Measurements from ENCODE around the gene SPDL1. TPM values are rescaled to one million over a fixed set of nuclear protein-coding genes. Genes with fewer than 3 reads are reported as not detected.
"Not testable (repeated sequence)": the region's sequence is repeated elsewhere in the genome, so short reads cannot be mapped to it uniquely, and the experiment has no call there.

SPDL1 gene
- total and polyA plus RNA-seq, 8 donors, result 2.0 to 4.8 (median 2.7) TPM

- Histone ChIP-seq H3K27ac (no peak overlapping the region), H3K36me3 (no peaks in the 10 kb centered on the region), H3K27me3 (no peaks in the 10 kb centered on the region), H3K4me1 (no peaks in the 10 kb centered on the region), H3K9me3 (no peaks in the 10 kb centered on the region), H3K4me3 (no peak overlapping the region)
- ATAC-seq (no peak), FAIRE-seq (no peak), DNase-seq (no peak)
- no peak for TF ChIP-seq CTCF (IDR thresholded peaks at IDR 0.05)
- intact Hi-C loops (cut with DNase I), result no loop called here
- 50 to 64% methylated on average over 4 of the region's 4 CpGs for whole genome bisulfite sequencing, 2 donors
Observed at GRCh38 chr5:169610606-169611005, 27.0 kb downstream of the SPDL1 start.

- Histone ChIP-seq H3K4me3 (no peak overlapping the region), H3K27me3 (no peaks in the 10 kb centered on the region), H3K36me3 (no peaks in the 10 kb centered on the region), H3K4me1 (no peaks in the 10 kb centered on the region), H3K9me3 (no peaks in the 10 kb centered on the region), H3K27ac (no peak overlapping the region)
- FAIRE-seq (no peak), DNase-seq (no peak), ATAC-seq (no peak)
- no peak for TF ChIP-seq CTCF (IDR thresholded peaks at IDR 0.05)
- 52 to 63% methylated on average over 1 of the region's 1 CpG for WGBS, 2 donors
- intact Hi-C loops (cut with DNase I), result no loop called here
Observed at GRCh38 chr5:169615561-169615960, 32.0 kb downstream of the SPDL1 start.

GRCh38 chr5:169624307-169624706 lies 40.7 kb downstream of the SPDL1 start:
- H3K27ac ChIP-seq; H3K9me3 ChIP-seq; H3K4me3 ChIP-seq; H3K27me3 ChIP-seq; H3K4me1 ChIP-seq; intact Hi-C loops (cut with DNase I); ATAC-seq; DNase-seq; H3K36me3 ChIP-seq; FAIRE-seq: not testable (repeated sequence)
- 67 to 82% methylated on average over 2 of the region's 2 CpGs for WGBS, 2 donors

GRCh38 chr5:169626779-169627178 lies 43.2 kb downstream of the SPDL1 start:
- whole genome bisulfite sequencing, 2 donors, result 67 to 68% methylated on average over 1 of the region's 1 CpG
- no peaks in the 10 kb centered on the region for H3K4me1 ChIP-seq
- no peaks in the 10 kb centered on the region for H3K36me3 ChIP-seq
- ATAC-seq (no peak), FAIRE-seq (no peak), DNase-seq (no peak)
- no peak for TF ChIP-seq CTCF (IDR thresholded peaks at IDR 0.05)
- H3K4me3 ChIP-seq, result no peak overlapping the region
- H3K9me3 ChIP-seq, result no peaks in the 10 kb centered on the region
- H3K27me3 ChIP-seq, result no peaks in the 10 kb centered on the region
- intact Hi-C loops (cut with DNase I), result no loop called here
- H3K27ac ChIP-seq, result no peak overlapping the region

GRCh38 chr5:169627551-169627950 lies 44.0 kb downstream of the SPDL1 start:
- Histone ChIP-seq H3K9me3 (no peaks in the 10 kb centered on the region), H3K27me3 (no peaks in the 10 kb centered on the region), H3K27ac (no peak overlapping the region), H3K4me1 (no peaks in the 10 kb centered on the region), H3K36me3 (no peaks in the 10 kb centered on the region), H3K4me3 (no peak overlapping the region)
- FAIRE-seq (no peak), DNase-seq (no peak), ATAC-seq (no peak)
- no peak for TF ChIP-seq CTCF (IDR thresholded peaks at IDR 0.05)
- intact Hi-C loops (cut with DNase I), result no loop called here
- 61 to 69% methylated on average over 3 of the region's 3 CpGs for WGBS, 2 donors

GRCh38 chr5:169628892-169629291 lies 45.3 kb downstream of the SPDL1 start:
- ATAC-seq (no peak), DNase-seq (no peak), FAIRE-seq (no peak)
- no peaks in the 10 kb centered on the region for H3K36me3 ChIP-seq
- H3K27me3 ChIP-seq, result no peaks in the 10 kb centered on the region
- H3K4me1 ChIP-seq, result no peaks in the 10 kb centered on the region
- no peaks in the 10 kb centered on the region for H3K9me3 ChIP-seq
- WGBS, 2 donors, result 63 to 66% methylated on average over 2 of the region's 2 CpGs
- TF ChIP-seq CTCF (IDR thresholded peaks at IDR 0.05), result no peak
- no peak overlapping the region for H3K4me3 ChIP-seq
- intact Hi-C loops (cut with DNase I), result no loop called here
- H3K27ac ChIP-seq, result no peak overlapping the region
